Ascending aorta (tissue), 2 donors: Measurements from ENCODE around the gene MYO1C. TPM values are rescaled to one million over a fixed set of nuclear protein-coding genes. Genes with fewer than 3 reads are reported as not detected.
"Not testable (repeated sequence)": the region's sequence is repeated elsewhere in the genome, so short reads cannot be mapped to it uniquely, and the experiment has no call there.

Experiments
- DNase-seq, 2 donors: peaks; one replicate each; pipeline ENCODE4 v3.0.0-alpha.2; 2019; ENCODE audit warnings: low spot score in 2 of 2
- H3K27ac ChIP-seq, 2 donors: fragments of 200-600 bp; sonication (generic); one replicate each; pipeline ENCODE4 v1.5.1; 2016 to 2017; ENCODE audit warnings: mild to moderate bottlenecking in 1 of 2
- H3K27me3 ChIP-seq: fragments of 200-600 bp; sonication (generic); one replicate; pipeline ENCODE4 v1.5.1; 2017
- H3K36me3 ChIP-seq, 2 donors: fragments of 200-600 bp; sonication (generic); one replicate each; pipeline ENCODE4 v1.5.1; 2016
- H3K4me1 ChIP-seq, 2 donors: fragments of 200-600 bp; sonication (generic); one replicate each; pipeline ENCODE4 v1.5.1; 2016 to 2017; ENCODE audit warnings: mild to moderate bottlenecking in 1 of 2
- H3K4me3 ChIP-seq, 2 donors: fragments of 200-600 bp; sonication (generic); one replicate each; pipeline ENCODE4 v1.5.1; 2016 to 2017; ENCODE audit warnings: mild to moderate bottlenecking in 1 of 2
- H3K9me3 ChIP-seq, 2 donors: fragments of 200-600 bp; sonication (generic); one replicate each; pipeline ENCODE4 v1.5.1; 2016
- CTCF ChIP-seq, 3 experiments: fragments of 200-600 bp in 2 of 3; fragments of 450-650 bp in 1 of 3; sonication (generic) in 2 of 3; IDR thresholded peaks; one replicate each; pipeline ENCODE4 v1.5.1; 2016 to 2019; ENCODE audit warnings: antibody characterized with exemption in 3 of 3, mild to moderate bottlenecking in 1 of 3, moderate library complexity in 1 of 3
- intact Hi-C: fragments of 100-400 bp; cut with DNase I; formaldehyde crosslinking; loops from one replicate; pipeline ENCODE4 v1.15.1; 2023
- total RNA-seq: library from RNA; depleted of rRNA; stranded (reverse); fragments of >200 nt; gene quantifications from one replicate; pipeline ENCODE4 v1.1.0, GENCODE V29; 2016

Gene MYO1C
- total RNA-seq, 1 donor from 2014 or later = 251 TPM

GRCh38 chr17:1449412-1449967 is 43.0 kb downstream of the MYO1C start:
- Histone ChIP-seq H3K27me3 (no peaks in the 10 kb centered on the region), H3K4me1 (peaks cover 7 to 30% of the 10 kb centered on the region in 2 donors), H3K36me3 (no peaks in the 10 kb centered on the region), H3K4me3 (no peak overlapping the region), H3K27ac (no peak overlapping the region), H3K9me3 (no peaks in the 10 kb centered on the region)
- no peak for TF ChIP-seq CTCF (IDR thresholded peaks at IDR 0.05)
- no peak for DNase-seq
- intact Hi-C loops = no loop called here

GRCh38 chr17:1447052-1447451 is 45.4 kb downstream of the MYO1C start:
- no peak overlapping the region for H3K4me3 ChIP-seq
- no peak for TF ChIP-seq CTCF (IDR thresholded peaks at IDR 0.05)
- peaks cover 0 to 14% of the 10 kb centered on the region in 2 donors for H3K4me1 ChIP-seq
- H3K9me3 ChIP-seq = no peaks in the 10 kb centered on the region
- H3K36me3 ChIP-seq = no peaks in the 10 kb centered on the region
- H3K27me3 ChIP-seq = no peaks in the 10 kb centered on the region
- H3K27ac ChIP-seq = no peak overlapping the region
- DNase-seq = no peak
- intact Hi-C loops = no loop called here

GRCh38 chr17:1446201-1446600 is 46.3 kb downstream of the MYO1C start:
- intact Hi-C loops = no loop called here
- Histone ChIP-seq H3K27ac (no peak overlapping the region), H3K9me3 (no peaks in the 10 kb centered on the region), H3K27me3 (no peaks in the 10 kb centered on the region), H3K4me3 (no peak overlapping the region), H3K4me1 (peaks cover 0 to 7% of the 10 kb centered on the region in 2 donors), H3K36me3 (peaks cover 0 to under 1% of the 10 kb centered on the region in 2 donors)
- TF ChIP-seq CTCF (IDR thresholded peaks at IDR 0.05) = no peak
- DNase-seq = no peak

- intact Hi-C loops, H3K4me3 ChIP-seq, H3K4me1 ChIP-seq, H3K27me3 ChIP-seq, H3K9me3 ChIP-seq, H3K27ac ChIP-seq, H3K36me3 ChIP-seq, DNase-seq: not testable (repeated sequence)
Measured at GRCh38 chr17:1445695-1446094, 46.8 kb downstream of the MYO1C start.

- H3K9me3 ChIP-seq, DNase-seq, intact Hi-C loops, H3K4me3 ChIP-seq, H3K27ac ChIP-seq, H3K27me3 ChIP-seq, H3K36me3 ChIP-seq: not testable (repeated sequence)
- H3K4me1 ChIP-seq = peaks cover 0 to 12% of the 10 kb centered on the region in 2 donors
Measured at GRCh38 chr17:1442721-1443120, 49.8 kb downstream of the MYO1C start.

GRCh38 chr17:1442187-1442586 is 50.3 kb downstream of the MYO1C start:
- Histone ChIP-seq H3K27ac (no peak overlapping the region), H3K36me3 (peaks cover 0 to 3% of the 10 kb centered on the region in 2 donors), H3K27me3 (no peaks in the 10 kb centered on the region), H3K9me3 (no peaks in the 10 kb centered on the region), H3K4me3 (no peak overlapping the region), H3K4me1 (peaks cover 0 to 12% of the 10 kb centered on the region in 2 donors)
- intact Hi-C loops = no loop called here
- TF ChIP-seq CTCF (IDR thresholded peaks at IDR 0.05) = no peak
- no peak for DNase-seq

GRCh38 chr17:1440921-1441320 is 51.6 kb downstream of the MYO1C start:
- intact Hi-C loops = no loop called here
- no peak for DNase-seq
- Histone ChIP-seq H3K4me1 (peaks cover 0 to 9% of the 10 kb centered on the region in 2 donors), H3K27me3 (no peaks in the 10 kb centered on the region), H3K36me3 (peaks cover 6 to 14% of the 10 kb centered on the region in 2 donors), H3K27ac (no peak overlapping the region), H3K4me3 (no peak overlapping the region), H3K9me3 (no peaks in the 10 kb centered on the region)
- no peak for TF ChIP-seq CTCF (IDR thresholded peaks at IDR 0.05)
